GM12801 (cell line): ENCODE data around the gene GNA14.

Experiments used
- CTCF ChIP-seq: IDR thresholded peaks from one replicate; pipeline ENCODE4 v1.5.1; 2011; ENCODE audit warnings: control low read depth; ENCODE audit not compliant: insufficient read length; ENCODE audit errors: extremely low read depth

GNA14 gene

DNA sequence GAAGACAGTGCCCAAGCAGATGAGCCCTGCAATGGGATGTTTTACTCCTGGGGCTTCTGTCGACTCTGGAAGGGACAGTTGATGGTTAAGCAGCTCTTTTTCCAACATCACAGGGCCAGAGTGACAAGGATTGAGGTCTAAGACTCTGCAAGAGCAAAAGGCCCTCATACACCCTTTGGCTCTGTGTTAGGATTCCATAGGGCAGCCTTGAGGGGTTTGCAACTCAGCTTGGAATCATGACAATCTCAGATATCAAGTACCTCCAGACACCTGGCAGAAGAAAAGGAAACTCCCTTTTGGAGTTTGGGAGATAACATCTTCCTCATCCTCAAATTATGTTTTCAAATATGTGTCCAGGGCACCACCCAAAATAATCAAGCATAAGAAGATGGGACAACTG lies 205.7 kb downstream of the GNA14 start:
- TF ChIP-seq CTCF = no peak

GRCh38 chr9:77440057-77440456 lies 208.1 kb downstream of the GNA14 start:
- TF ChIP-seq CTCF = no peak

GRCh38 chr9:77438653-77439052 lies 209.5 kb downstream of the GNA14 start:
- TF ChIP-seq CTCF = no peak

- no peak for TF ChIP-seq CTCF
Observed at GRCh38 chr9:77435688-77436087, 212.4 kb downstream of the GNA14 start.

- TF ChIP-seq CTCF = no peak
Observed at GRCh38 chr9:77435277-77435676, 212.8 kb downstream of the GNA14 start.

GRCh38 chr9:77433675-77434445 lies 214.3 kb downstream of the GNA14 start:
- no peak for TF ChIP-seq CTCF

DNA sequence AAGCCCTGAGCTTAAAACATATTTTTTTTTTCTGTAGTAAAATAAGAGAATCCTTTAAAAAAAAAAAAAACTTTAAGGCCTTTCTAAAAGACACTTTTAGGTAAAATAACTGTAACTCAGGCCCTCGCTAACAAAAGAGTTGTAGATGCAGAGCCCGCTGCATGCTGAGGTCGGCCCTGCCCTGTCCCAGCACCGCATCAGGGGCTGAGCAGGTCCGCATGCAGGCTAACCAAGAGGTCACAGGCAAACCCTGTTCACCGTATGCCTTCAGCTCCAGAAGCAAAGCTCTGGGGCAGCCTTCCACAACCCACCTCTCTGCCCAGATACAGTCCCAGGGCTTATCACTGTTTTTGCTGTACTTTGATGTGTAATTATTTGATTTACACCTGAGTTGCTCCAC lies 216.1 kb downstream of the GNA14 start:
- TF ChIP-seq CTCF = no peak
